MCF 10A (cell line): ENCODE data around the gene MYO7B. TPM values are rescaled to one million over a fixed set of nuclear protein-coding genes. Genes with fewer than 3 reads are reported as not detected.
"Not testable (repeated sequence)": the region's sequence is repeated elsewhere in the genome, so short reads cannot be mapped to it uniquely, and the experiment has no call there.

Source experiments
- BruUV-seq: library from RNA; stranded (reverse); fragments of 400-500 nt; replicated peaks from 2 replicates; lab custom pipeline; 2021; lab: Mats Ljungman, UMichigan
- CTCF ChIA-PET: fragments of 300-600 bp; sonication (Branson Sonifier 250); formaldehyde crosslinking; extraction: SDS; loops from one replicate; lab custom pipeline; 2021; ENCODE audit warnings: antibody characterized with exemption, inconsistent platforms; lab: Yijun Ruan, JAX
- POLR2A ChIA-PET: fragments of 300-600, 350-650 bp; sonication (Branson Sonifier 250); formaldehyde crosslinking; extraction: SDS; loops from one replicate; lab custom pipeline; 2020; ENCODE audit warnings: antibody characterized with exemption, inconsistent platforms; lab: Yijun Ruan, JAX
- DNase-seq: peaks from one replicate; pipeline ENCODE4 v3.0.0-alpha.2; 2018; ENCODE audit not compliant: unreplicated experiment
- H3K27ac Mint-ChIP-seq: one replicate; pipeline ENCODE4 v1.8.0; 2022; ENCODE audit warnings: mild to moderate bottlenecking, low read depth, mixed read lengths; ENCODE audit not compliant: unreplicated experiment
- H3K27me3 Mint-ChIP-seq: one replicate; pipeline ENCODE4 v1.8.0; 2022; ENCODE audit warnings: mixed read lengths; ENCODE audit not compliant: insufficient read depth, unreplicated experiment
- H3K36me3 Mint-ChIP-seq: one replicate; pipeline ENCODE4 v1.8.0; 2022; ENCODE audit warnings: mild to moderate bottlenecking, moderate library complexity, mixed read lengths; ENCODE audit not compliant: insufficient read depth, unreplicated experiment
- H3K4me1 Mint-ChIP-seq: one replicate; pipeline ENCODE4 v1.8.0; 2022; ENCODE audit warnings: mixed read lengths; ENCODE audit not compliant: insufficient read depth, unreplicated experiment
- H3K4me3 Mint-ChIP-seq: one replicate; pipeline ENCODE4 v1.8.0; 2022; ENCODE audit warnings: mild to moderate bottlenecking, moderate library complexity, mixed read lengths; ENCODE audit not compliant: unreplicated experiment
- H3K9me3 Mint-ChIP-seq: one replicate; pipeline ENCODE4 v1.8.0; 2022; ENCODE audit warnings: mixed read lengths; ENCODE audit not compliant: unreplicated experiment
- CTCF ChIP-seq: fragments of 200-600 bp; IDR thresholded peaks from one replicate; pipeline ENCODE4 v1.8.0; 2022; ENCODE audit warnings: antibody characterized with exemption, mild to moderate bottlenecking; ENCODE audit not compliant: unreplicated experiment
- intact Hi-C: fragments of 100-400 bp; cut with micrococcal nuclease; formaldehyde crosslinking; loops from 2 replicates; pipeline ENCODE4 v1.14.1; 2022
- total RNA-seq: library from RNA; stranded (reverse); gene quantifications from 2 replicates; pipeline ENCODE4 v1.2.3, GENCODE V29; 2022

Gene MYO7B
- total RNA-seq, 1 experiment from 2014 or later, result not detected

GRCh38 chr2:127537644-127538043 is 2.2 kb downstream of the MYO7B start:
- H3K9me3 Mint-ChIP-seq, result no peaks in the 10 kb centered on the region
- no TSS peak for BruUV-seq

DNA sequence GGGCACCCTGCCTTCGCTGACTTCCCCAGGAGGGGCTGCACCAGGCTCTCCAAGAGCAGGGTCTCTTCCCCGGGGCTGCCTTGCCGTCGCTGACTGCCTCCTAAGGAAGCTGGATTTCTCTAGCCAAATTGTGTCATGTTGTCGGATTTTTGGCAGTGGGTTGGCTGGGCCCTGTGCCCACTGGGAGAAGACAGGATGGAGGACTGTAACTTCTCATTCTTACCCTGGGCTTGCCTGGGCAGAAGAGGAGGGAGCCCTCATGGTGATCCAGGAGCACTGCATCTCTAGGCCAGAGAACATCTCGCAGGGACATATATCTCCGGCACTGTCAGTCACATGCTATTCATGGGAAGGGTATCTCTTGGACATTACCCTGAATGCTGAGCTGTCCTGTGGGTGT is 6.3 kb downstream of the MYO7B start:
- H3K27ac Mint-ChIP-seq, result no peak overlapping the region
- ChIA-PET POLR2A (no interaction called here), CTCF (no interaction called here)
- no peaks in the 10 kb centered on the region for H3K9me3 Mint-ChIP-seq
- peaks cover 6% of the 10 kb centered on the region for H3K36me3 Mint-ChIP-seq
- intact Hi-C loops, result no loop called here
- no TSS peak for BruUV-seq
- no peak for TF ChIP-seq CTCF
- no peak for DNase-seq
- H3K4me1 Mint-ChIP-seq, result no peaks in the 10 kb centered on the region
- H3K4me3 Mint-ChIP-seq, result no peak overlapping the region
- H3K27me3 Mint-ChIP-seq, result peaks cover 45% of the 10 kb centered on the region

More at GRCh38 chr2:127537644-127538043, 2.2 kb downstream of the MYO7B start:
- intact Hi-C loops, result no loop called here
- DNase-seq, result no peak
- H3K27ac Mint-ChIP-seq, result no peak overlapping the region
- H3K36me3 Mint-ChIP-seq, result peaks cover 6% of the 10 kb centered on the region
- peaks cover 38% of the 10 kb centered on the region for H3K27me3 Mint-ChIP-seq
- H3K4me3 Mint-ChIP-seq, result no peak overlapping the region
- CTCF ChIA-PET, result no interaction called here
- H3K4me1 Mint-ChIP-seq, result no peaks in the 10 kb centered on the region
- no peak for TF ChIP-seq CTCF
- POLR2A ChIA-PET, result no interaction called here

- Mint-ChIP-seq H3K27ac (no peak overlapping the region), H3K9me3 (no peaks in the 10 kb centered on the region), H3K27me3 (peaks cover 45% of the 10 kb centered on the region), H3K4me3 (no peak overlapping the region), H3K36me3 (peaks cover 6% of the 10 kb centered on the region), H3K4me1 (no peaks in the 10 kb centered on the region)
- ChIA-PET CTCF (no interaction called here), POLR2A (no interaction called here)
- intact Hi-C loops, result no loop called here
- TF ChIP-seq CTCF, result no peak
- BruUV-seq, result no TSS peak
- no peak for DNase-seq
Measured at GRCh38 chr2:127542231-127542630, 6.7 kb downstream of the MYO7B start.

- CTCF ChIA-PET, BruUV-seq, H3K9me3 Mint-ChIP-seq, POLR2A ChIA-PET, H3K4me3 Mint-ChIP-seq, H3K4me1 Mint-ChIP-seq, intact Hi-C loops, DNase-seq, H3K27ac Mint-ChIP-seq, H3K36me3 Mint-ChIP-seq: not testable (repeated sequence)
- peaks cover 44% of the 10 kb centered on the region for H3K27me3 Mint-ChIP-seq
Measured at GRCh38 chr2:127543013-127543501, 7.6 kb downstream of the MYO7B start.

DNA sequence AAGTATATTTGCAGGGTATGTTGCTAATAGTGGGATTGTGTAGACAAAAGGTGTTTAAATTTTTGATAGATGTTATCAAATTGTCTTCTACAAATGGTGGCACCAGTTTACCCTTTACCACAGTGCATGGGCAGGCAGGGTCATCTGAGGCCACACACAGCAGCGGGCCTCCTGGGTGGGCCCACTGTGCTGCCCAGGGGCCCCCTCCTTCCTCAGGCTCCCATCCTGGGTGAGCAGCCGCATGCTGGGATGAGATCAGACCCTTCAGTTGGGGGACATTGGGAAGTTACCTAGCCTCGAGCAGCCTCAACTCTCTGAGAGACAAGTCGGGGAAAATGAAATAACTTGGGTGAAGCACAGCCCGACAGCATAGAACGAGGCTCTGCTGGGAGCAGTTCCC is 9.7 kb downstream of the MYO7B start:
- Mint-ChIP-seq H3K4me3 (no peak overlapping the region), H3K27me3 (peaks cover 45% of the 10 kb centered on the region), H3K27ac (no peak overlapping the region), H3K4me1 (no peaks in the 10 kb centered on the region), H3K9me3 (no peaks in the 10 kb centered on the region), H3K36me3 (no peaks in the 10 kb centered on the region)
- BruUV-seq, result no TSS peak
- CTCF ChIA-PET, result no interaction called here
- no peak for DNase-seq
- no peak for TF ChIP-seq CTCF
- POLR2A ChIA-PET, result interaction anchor here (0.7 kb wide), 1 partner anchor 15 kb away, joined by 3 read pairs; no protein-coding TSS in a partner anchor
- intact Hi-C loops, result no loop called here
